ENCODE measurements around the gene FIBIN.
"Not testable (repeated sequence)": the region's sequence is repeated elsewhere in the genome, so short reads cannot be mapped to it uniquely, and the experiment has no call there.

Gene FIBIN

GRCh38 chr11:26993965-26994457 lies at the start of gene FIBIN:
TSS of gene FIBIN (plus strand) at chr11:26994112. CDS start at chr11:26994527, 415 bp downstream.
- DNase-seq (ENCODE audit: insufficient read length, low spot score) (no peak), FAIRE-seq (no peak)

GRCh38 chr11:26944866-26945664 lies 48.8 kb upstream of the FIBIN start:
- no peak for DNase-seq (ENCODE audit: insufficient read length, low spot score)
- FAIRE-seq, result no peak

- FAIRE-seq (no peak), DNase-seq (ENCODE audit: insufficient read length, low spot score) (no peak)
Observed at GRCh38 chr11:26946257-26946716, 47.6 kb upstream of the FIBIN start.

DNA sequence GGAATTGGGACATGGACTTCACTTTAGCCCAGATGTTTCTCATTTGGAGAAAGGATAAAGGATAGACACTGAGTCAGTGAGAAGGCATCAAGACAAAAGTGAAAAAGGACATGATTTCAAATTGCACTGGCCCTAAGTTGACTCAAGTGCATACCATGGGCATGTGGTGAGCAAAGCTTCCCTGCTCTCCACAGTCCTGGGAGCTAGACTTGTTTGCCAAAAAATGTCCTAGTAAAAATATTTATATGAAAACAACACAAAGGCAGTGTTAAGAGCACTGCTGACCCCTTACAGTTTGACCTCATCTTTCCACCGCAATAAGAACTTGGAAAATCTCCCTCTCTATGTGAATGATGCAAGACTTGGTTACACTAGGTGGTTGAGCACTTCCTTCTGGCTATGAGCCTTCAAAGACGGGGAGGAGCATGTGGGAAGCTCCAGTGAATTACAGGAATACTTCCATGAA lies 46.5 kb upstream of the FIBIN start:
- no peak for FAIRE-seq
- no peak for DNase-seq (ENCODE audit: insufficient read length, low spot score)

DNA sequence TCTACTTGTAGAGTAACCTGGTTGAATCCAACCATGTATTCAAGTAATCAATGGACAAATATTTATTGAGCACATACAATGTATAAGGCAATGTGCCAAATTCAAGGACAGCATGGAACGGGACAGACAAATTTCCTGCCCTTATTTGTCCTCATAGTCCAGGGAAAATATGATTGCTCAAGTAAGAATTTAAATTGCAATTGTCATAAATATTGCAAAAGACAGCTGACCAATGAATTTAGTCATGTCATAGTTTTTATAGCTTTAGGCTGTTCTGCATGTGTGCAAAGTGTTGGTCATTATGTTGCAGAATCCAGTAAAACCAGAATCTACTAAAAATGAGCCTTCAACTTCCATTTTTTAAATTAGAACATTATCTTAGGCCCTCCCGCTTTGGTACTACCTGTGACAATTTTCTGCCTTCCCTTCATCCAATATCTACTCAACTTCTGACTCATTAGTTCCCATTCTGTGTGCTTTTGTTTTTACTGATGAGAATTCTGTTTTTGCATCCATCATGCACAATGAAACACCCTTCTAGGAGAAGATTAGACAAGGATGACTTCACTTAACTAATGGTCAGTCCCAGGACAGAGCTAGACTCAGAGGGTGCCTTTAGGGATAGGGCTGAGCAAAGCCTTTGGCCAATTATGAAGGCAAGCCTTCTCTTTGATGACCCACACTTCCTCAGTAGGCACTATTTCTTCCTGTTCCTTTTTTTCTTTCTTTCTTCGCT lies 45.8 kb upstream of the FIBIN start:
- DNase-seq (ENCODE audit: insufficient read length, low spot score) (no peak), FAIRE-seq (no peak)

DNA sequence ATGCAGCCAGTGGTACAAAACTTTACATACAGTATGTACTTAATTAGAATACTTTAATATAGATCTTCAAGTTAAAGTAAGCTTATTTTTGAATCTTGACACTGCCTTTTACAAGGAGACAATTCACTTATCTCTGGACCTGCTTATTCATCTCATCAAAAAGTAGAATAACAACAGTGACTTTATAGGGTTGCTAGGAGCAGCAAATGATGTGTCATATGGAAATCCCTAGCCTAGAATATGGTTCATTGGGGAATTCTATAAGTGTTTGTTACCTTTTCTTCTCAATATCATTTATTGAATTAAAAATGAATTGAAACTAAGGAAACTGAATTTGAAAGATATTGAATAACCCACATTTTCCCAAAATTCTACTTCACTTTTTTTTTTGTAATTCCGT lies 45.0 kb upstream of the FIBIN start:
- FAIRE-seq (no peak), DNase-seq (ENCODE audit: insufficient read length, low spot score) (no peak)

DNA sequence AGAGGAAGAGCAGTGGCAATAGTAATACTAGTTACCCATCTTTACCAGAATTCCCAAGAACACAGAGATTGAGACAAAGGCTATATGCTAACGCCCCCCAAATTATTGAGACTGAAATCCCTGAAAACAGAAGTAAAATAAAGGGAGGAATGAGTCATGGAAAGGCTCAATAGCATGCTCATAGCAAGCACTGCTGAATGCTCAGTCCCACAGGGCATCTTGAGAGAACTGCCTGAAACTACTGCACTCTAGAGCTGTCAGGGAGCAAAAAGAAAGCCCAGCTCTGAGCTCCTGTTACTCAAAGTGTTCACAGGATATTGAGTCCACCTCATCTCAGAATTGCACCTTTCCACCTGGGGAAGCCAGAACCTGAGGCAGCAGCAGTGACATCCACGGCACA lies 44.1 kb upstream of the FIBIN start:
- FAIRE-seq, result no peak
- DNase-seq (ENCODE audit: insufficient read length, low spot score), result no peak

GRCh38 chr11:26950260-26950719 lies 43.6 kb upstream of the FIBIN start:
- FAIRE-seq, result no peak
- DNase-seq (ENCODE audit: insufficient read length, low spot score), result no peak

DNA sequence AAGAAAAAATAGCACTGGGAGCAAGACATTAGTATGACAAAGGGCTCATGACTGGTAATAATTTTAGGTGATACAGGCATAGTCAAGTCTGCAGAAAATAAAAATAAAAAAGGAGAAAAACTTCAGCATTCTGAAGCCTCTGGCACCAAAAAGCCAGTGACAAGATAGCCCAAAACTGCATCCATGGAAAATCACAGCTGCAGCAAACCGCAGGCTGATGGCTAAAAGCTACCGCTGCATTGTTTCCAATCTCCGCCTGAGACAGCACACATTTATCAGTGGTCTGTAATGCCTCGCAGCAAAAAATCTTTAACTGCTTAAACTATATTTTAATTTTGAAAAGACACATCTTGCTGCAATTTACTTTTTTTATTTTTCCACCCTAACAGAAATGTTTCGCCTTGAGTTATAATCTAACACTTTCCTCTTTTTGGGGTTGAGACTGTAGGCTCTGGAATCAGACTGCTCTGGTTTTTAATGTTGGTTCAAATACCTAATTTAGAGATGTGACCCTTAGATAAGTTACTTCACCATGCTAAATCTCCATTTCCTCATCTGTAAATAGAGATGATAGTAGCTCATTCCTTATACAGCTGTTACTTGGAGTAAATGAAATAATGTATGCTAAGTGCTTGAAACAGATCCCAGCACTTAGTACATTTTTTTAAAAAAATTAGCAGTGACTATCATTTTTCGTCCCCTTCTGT lies 42.0 kb upstream of the FIBIN start:
- FAIRE-seq (no peak), DNase-seq (ENCODE audit: insufficient read length, low spot score) (no peak)

DNA sequence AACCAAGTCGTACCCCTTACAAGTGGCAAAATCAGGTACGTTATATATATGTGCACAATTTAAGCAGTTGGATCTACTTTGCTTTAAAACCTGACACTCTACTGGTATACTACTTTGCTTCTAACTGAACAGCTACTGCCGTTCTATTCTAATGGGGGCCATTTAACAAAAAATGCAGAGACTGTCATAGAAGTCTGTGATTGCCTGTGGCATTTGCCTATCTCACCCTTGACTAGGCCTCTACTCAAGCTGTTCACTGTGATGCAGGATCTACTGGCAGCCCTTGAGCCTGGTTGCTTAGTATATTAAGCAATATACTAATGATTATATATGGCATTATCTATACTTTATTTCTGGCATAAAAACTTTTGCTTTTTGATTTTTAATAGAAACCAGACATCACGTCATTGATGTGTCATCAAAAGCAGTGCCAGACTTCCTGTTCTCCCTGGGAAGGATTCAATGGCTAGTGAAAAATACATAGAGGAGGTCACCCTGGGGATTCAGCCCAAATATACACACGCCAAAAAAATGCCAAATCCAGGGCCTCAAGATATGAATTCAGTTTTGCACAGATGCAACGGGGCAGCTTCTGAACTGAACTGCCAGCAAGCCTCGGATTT lies 40.0 kb upstream of the FIBIN start:
- no peak for DNase-seq (ENCODE audit: insufficient read length, low spot score)
- FAIRE-seq, result no peak

DNA sequence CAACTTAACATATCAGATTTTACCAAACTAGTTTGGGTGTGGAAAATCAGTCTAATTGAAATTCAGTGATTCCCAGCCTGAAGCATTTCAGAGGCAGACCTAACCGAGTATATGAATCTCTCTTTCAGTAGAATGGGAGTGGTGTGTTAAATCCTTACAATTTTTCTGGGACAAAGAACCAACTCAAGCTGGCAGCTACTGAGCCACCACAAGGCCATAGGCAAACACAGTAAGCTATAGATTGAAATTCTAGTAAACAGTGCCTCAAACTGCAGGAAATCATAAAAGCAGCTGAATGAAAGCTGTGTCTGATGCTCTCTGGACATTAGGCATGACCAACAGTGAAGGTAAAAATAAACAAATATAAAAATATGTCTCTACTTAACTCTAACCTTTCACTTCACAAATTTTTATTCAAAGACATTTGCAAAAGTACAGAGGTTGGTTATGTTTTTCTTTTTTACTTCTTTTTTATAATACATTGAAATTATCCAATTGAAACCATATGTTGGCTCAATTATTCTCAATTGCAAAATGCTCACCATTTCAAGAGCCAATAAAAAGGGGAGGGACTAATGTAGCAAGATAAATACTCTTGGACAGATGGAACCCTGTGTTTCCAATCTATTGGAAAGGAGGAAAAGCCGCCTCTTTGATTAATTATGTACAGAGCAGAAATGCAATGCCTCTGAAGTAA lies 35.8 kb upstream of the FIBIN start:
- DNase-seq (ENCODE audit: insufficient read length, low spot score) (no peak), FAIRE-seq (no peak)

DNA sequence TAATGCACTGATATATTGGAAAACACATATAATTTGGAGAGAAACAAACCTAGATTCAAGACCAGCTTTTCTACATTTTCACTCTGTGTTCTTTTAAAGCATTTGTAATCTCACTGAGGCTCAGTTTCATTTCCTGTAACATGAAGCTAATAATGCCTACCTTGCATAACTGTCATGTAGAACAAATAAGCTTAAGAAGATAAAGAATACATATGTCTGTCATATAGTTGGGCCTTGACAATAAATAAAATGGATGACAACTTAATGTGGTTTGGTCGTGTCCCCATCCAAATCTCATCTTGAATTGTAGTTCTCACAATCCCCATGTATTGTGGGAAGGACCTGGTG lies 35.2 kb upstream of the FIBIN start:
- no peak for FAIRE-seq
- DNase-seq (ENCODE audit: insufficient read length, low spot score), result no peak

DNA sequence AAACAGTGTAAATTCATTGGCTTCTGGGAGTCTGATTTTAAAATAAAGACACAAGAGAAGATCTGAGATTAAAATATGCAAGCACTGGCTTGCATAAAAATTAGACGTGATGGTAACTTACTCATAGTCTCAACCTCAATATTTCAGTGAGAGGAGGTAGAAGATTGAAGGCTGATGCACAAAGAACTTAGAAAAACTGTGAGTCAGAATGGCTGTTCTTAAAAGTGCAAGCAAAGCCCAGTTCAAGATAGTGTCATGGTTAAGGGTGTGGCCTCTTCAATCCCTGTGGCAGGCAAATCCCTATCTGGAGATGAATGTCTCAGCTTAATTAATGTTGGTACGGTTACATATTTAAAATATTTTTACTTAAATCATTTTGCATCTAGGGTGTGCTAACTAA lies 33.6 kb upstream of the FIBIN start:
- DNase-seq (ENCODE audit: insufficient read length, low spot score) (no peak), FAIRE-seq (no peak)

GRCh38 chr11:26963764-26964163 lies 30.1 kb upstream of the FIBIN start:
- no peak for DNase-seq (ENCODE audit: insufficient read length, low spot score)
- no peak for FAIRE-seq

DNA sequence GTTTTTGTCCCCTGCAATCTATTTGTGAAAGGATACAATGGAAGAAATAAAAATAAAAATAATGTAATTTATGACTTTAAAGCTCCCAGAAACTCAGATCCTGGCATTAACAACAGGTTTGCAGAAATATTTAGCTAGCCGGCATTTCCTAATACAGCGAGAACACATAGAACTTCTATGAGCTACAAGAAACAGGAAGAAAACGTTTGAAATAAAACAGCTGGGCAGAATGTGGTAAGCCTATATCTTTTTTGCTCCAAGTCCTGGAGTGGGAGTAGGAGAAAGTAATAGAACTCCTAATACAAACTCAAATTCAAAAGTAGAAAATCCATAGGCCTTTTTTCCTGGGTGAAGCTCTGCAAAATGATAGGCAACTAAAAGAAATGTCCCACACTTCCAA lies 29.6 kb upstream of the FIBIN start:
- FAIRE-seq (no peak), DNase-seq (ENCODE audit: insufficient read length, low spot score) (no peak)

- not testable (repeated sequence) for DNase-seq (ENCODE audit: insufficient read length, low spot score); FAIRE-seq
Observed at GRCh38 chr11:26964847-26965485, 28.9 kb upstream of the FIBIN start.

DNA sequence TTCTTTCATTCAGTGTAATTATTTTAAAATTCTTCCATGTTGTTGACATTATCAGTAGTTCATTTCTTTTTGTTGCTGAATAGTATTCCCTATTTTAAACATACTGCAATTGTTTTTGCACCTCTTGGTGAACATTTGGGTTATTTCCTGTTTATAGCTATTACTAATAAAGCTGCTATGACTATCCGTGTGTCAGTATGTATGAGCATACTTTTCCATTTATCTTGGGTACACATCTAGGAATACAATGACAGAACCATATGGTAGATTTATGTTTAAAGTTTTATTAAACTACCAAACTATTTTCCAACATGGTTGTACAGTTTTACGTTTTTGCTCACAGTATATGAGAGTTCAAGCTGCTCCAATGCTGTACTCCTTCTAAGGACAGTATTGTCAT lies 22.0 kb upstream of the FIBIN start:
- FAIRE-seq (no peak), DNase-seq (ENCODE audit: insufficient read length, low spot score) (no peak)

GRCh38 chr11:26974069-26974783 lies 19.7 kb upstream of the FIBIN start:
- DNase-seq (ENCODE audit: insufficient read length, low spot score) (no peak), FAIRE-seq (no peak)

- FAIRE-seq, result no peak
- DNase-seq (ENCODE audit: insufficient read length, low spot score), result no peak
Observed at GRCh38 chr11:26974996-26975395, 18.9 kb upstream of the FIBIN start.
